ENCODE data around the gene QSOX1.

The QSOX1 gene

DNA sequence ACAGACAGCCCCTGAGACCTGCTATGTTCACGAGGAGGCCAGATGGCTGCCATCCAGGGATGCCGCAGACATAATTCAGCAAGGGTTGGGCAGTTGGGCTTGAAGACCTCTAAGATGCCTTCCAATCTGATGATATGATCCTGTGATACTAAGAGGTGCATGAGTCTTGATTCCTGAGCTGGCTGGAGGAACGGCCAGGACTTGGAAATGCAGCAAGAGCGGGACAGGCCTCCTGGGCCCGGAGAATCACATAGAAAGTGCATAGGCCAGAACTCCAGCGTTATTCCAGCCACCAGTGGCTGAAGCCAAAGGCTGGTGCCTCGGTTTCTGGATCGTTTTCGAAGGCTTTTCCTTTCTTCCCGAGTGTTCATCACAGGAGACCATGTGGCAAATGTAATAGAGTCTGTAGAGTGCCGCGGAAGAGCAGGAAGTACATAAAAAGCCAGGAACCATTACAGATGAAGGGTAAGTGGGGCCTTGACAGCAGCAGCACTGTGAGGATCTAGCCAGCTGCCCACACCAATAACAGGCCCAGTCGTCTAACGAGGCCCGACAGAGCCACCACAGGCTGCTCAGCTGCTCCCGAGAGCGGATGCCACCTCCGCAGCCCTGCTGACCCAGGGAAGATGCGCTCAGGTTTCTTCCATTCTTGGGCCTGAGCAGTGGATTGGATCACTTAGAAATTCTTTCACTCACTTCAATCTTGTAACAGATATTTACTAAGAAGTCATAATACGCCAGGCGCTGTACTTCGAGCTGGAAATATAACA lies 61.4 kb downstream of the QSOX1 start:
- no peak for DNase-seq (ENCODE audit: low spot score)

- no peak for DNase-seq (ENCODE audit: low spot score)
Measured at GRCh38 chr1:180217006-180217405, 62.3 kb downstream of the QSOX1 start.

DNA sequence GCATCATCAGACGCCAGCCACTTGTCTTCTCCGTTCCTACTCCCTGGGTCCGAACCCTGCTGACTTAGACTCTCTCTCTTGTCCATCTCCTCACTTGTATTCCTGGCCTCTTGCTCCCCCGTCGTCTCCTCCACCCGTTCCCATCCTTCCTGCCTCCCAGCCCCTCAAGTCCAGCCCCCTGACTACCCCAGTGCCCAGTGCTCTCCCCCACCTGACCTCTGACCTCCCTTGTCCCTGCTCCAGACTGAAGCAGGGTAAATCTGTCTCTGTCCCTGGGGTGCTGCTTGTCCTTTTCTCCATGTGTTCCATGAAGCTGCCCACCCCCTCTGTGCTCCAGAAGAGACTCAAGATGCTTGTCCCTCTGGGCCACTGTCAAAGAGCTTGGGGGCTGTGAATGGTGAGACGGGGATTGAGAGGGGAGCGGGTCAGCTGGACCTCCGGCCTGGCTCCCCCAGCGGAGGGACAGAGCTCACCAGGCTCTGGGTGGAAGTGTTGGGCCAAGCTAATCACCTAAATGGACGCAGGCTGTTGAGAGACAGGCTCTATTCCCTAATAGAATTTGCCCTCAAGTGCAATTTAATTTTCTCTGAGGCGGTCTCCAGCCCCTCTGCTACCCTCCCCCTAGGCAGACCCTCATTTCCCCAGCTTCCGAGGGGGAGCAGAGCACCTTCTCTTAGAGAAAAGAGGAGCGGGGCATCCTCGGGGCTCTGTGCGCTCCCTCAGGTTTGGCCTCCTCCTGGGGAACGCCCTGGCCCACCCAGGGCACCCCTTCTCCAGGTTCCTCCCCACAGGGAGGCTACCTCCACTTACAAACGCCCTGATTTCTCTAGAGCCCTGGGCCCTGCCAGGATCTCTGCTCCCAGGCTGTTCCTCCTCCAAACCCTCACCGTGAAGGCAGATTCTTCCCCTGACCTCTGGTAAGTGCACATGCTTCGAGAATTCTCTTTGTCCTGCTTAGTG lies 64.4 kb downstream of the QSOX1 start:
- DNase-seq (ENCODE audit: low spot score), result no peak

- DNase-seq (ENCODE audit: low spot score), result no peak
Measured at GRCh38 chr1:180219776-180220175, 65.1 kb downstream of the QSOX1 start.

- peak; percentile 76 for DNase-seq (ENCODE audit: low spot score)
Measured at GRCh38 chr1:180221462-180221861, 66.8 kb downstream of the QSOX1 start.

DNA sequence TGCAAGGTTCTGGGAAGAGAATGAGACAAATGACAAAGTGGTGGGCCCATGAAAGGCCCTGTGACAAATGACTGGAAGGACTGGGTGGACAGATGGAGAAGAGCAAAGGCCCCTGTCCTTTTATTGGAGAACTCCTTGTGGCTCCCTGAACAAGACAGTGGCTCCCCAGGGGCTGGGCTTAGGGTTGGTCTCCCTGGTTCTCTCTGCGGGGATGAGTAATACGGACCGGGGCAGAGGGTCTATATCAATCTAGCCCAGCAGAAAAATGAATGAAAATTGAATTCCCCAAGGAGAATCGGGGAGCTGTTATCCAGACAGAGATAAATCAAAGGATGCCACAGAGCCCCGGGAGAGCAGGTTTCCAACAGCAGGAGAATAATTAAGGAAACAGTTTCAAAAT lies 70.2 kb downstream of the QSOX1 start:
- DNase-seq (ENCODE audit: low spot score), result no peak

DNA sequence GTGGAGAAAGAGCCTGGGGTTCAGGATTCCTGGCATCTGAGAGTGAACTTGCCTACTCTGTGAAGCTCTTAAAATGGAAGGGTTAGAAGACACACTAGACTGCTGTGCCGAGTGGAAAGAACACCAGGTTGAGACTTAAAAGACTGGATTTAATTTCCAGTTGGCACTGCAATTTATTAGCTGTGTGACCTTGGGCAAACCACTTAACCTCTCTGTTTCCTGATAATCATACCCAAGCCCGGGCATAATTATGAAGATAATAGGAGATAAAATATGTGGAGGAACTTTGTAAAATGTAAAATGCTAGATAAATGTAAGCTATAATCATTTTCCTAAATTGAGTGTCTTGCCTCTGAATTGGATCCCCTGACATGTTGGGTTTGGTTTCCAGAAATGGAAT lies 70.7 kb downstream of the QSOX1 start:
- no peak for DNase-seq (ENCODE audit: low spot score)

DNA sequence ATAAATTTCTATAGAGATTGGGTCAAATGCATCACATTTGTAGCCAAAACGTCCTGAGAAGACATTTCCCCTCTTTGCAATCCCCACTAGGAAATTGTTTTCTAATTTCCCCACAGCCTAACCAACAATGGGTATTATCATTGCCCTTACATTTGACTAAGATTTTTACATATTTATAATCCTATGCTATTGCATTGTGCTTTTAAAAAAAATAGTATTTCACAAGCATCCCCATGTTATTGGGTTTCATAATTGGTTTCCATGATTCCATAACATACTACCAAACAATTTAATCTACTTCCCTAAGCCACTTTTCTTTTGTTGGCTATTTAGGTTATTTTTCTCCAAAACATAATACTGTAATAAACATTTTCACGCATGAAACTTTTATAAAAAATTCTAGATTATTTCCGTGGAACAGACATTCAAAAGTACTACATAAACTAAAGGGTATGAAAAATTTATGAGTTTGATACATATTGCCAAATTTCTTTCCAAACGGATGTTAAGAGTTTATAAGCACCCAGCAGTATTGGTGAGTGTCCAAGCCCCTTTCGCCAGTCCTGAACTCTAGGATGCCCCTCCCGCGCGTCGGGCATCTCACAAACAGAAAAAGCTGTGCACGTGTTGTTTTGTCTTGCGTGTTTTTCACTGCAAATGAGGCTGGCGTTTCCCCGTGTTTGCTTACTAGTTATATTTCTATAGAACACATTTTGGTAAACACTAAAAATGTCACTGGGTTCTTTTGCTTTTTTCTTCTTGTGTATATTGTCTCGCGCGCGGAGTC lies 73.4 kb downstream of the QSOX1 start:
- DNase-seq (ENCODE audit: low spot score), result no peak

- DNase-seq (ENCODE audit: low spot score), result no peak
Measured at GRCh38 chr1:180228648-180229482, 74.2 kb downstream of the QSOX1 start.

GRCh38 chr1:180229483-180230415 lies 75.1 kb downstream of the QSOX1 start, which contains the start of gene LHX4:
Gene LHX4, plus strand, starts transcription at chr1:180230264. Its CDS starts 266 bp downstream, at chr1:180230530.
- peak; percentile 81 for DNase-seq (ENCODE audit: low spot score)

DNA sequence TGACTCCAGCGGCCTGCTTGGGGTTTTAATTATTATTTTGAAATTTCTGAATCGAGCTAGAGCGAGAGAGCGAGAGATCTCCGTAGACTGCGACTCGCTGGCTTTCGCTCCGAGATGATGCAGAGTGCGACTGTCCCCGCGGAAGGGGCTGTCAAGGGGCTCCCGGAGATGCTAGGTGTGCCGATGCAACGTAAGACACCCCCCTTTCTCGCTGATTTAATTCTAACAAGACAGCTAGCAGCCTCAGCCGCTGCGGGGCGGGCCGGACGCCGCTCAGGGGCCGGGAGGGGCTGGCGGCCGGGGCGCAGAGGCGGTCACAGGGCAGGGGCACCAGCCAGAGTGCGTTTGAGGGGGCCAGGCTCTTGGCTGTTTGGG lies 75.7 kb downstream of the QSOX1 start:
- no peak for DNase-seq (ENCODE audit: low spot score)

DNA sequence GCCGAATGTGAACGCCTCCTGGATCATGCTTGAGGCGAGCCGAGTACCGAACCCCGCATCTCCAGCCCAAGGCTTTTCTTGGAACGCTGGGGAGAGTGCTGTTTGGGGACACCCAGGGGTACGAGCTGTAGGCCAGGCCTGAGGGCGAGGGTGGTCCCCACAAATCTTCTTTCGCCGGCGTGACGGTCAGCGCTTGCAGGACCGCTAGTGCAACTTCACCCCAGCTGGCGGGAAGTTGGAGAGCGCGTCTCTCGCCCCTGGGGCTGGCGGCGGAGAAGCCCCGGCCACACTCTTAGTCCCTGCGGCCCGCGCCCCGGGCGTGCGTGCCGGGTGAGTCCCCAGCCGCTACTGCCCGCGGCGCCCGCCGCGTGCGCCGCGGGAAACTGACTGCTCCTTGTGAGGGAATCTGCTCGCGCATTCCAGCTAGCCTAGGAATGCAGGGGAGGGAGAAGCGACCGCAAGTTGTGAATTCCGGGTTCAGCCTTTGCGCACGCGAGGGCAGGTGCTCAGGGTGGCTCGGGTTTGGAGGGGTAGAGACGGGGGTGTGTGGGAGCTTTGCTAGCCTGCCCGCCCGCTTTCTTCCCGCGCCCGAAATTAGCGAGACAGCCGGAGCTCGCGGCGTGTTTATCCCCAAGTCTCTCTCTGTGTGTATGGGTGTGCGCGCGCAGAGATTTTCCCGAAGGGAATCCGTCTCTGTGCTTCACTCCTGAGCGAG lies 76.3 kb downstream of the QSOX1 start:
- peak; percentile 79 for DNase-seq (ENCODE audit: low spot score)

- DNase-seq (ENCODE audit: low spot score), result no peak
Measured at GRCh38 chr1:180231506-180231921, 76.8 kb downstream of the QSOX1 start.

DNA sequence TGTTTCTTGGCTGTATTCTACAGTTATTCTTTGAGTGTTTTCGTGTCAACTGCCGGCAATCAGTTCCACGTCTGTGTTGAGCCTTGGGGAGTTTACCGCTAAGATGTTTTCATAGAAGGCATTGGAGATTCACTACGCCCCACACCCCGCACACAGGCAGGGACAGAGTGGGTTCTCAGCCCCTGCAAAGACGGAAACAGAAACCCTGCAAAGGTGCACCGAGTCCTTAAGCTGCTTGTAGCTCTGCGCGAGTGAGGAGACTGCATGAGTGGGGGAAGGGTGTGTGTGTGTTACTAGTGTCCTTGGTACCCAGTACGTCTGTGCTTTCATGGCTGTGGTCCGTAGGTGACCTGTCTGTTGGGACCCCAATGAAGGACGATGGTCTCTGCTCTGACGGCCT lies 77.3 kb downstream of the QSOX1 start:
- no peak for DNase-seq (ENCODE audit: low spot score)

GRCh38 chr1:180232521-180233043 lies 77.9 kb downstream of the QSOX1 start:
- no peak for DNase-seq (ENCODE audit: low spot score)

GRCh38 chr1:180233191-180234011 lies 78.7 kb downstream of the QSOX1 start:
- no peak for DNase-seq (ENCODE audit: low spot score)

DNA sequence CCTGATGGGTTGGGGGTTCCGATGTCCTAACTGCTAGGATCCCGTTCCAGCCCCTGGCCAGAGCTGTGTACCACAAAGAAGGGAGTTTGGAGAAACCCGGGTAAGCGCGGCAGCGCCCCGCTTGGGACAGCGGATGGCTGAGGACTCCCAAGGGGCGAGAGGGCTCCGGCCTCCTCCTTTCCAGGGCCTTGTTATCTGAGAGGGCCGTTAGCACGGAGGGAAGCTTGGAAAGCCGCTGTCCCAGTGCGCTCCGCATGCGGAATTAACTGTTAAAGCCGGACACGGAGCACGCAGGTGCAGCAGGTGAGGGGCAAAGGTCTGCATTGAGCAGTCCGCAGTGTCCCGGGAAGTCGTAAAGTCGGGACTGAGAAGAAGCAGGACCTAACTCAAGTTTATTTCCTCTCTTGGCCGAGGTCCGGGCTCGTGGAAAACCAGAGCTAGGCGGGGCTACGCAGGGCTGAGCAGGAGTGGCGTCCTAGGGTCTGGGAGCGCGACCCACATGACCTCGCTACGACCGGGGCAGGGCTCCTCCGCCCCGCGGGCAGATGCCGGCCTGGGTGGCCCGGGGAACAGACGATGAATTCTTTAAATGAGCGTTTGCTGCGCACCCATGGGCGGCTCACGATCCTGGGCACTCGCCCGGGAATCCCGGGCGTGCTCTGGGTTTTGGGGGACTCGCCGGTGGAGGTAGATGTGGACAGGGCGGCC lies 79.9 kb downstream of the QSOX1 start:
- DNase-seq (ENCODE audit: low spot score), result no peak

DNA sequence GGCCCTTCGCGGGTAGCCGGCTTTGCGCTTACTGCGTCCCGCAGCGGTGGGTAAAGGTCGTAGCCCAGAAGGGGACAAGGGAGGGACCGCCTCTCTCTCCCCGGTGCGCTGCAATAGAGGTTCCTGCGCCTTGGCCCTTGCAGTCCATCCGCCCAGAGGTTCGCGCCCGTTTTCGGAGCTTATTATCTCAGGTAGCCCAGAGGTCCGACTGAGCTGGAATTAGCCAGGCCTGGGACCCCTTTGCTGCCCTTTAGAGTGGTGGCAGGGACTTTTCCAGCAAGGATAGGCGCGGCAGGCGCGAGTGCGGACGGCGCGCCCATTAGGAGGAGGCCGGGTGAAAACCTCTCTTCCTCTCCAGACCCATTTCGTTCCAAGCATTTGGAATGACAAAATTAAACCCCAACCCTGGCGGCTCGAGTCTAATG lies 80.4 kb downstream of the QSOX1 start:
- DNase-seq (ENCODE audit: low spot score), result no peak
